K562 (cell line): ENCODE results near the gene SMIM35. TPM values are rescaled to one million over a fixed set of nuclear protein-coding genes. Genes with fewer than 3 reads are reported as not detected.

ENCODE experiments used
- ATAC-seq: fragments of 200-7000 bp; cut with Tn5 transposase; 3 replicates; pipeline ENCODE4 v1.9.1; 2020; ENCODE audit warnings: moderate library complexity
- BruUV-seq: library from RNA; stranded (reverse); fragments of 400-500 nt; replicated peaks from 2 replicates; lab custom pipeline; 2021; lab: Mats Ljungman, UMichigan
- CTCF ChIA-PET: fragments of 300-600 bp; formaldehyde crosslinking; extraction: SDS; loops from one replicate; lab custom pipeline; 2021; ENCODE audit warnings: low intra/inter-chr PET ratio; lab: Yijun Ruan, JAX
- POLR2A ChIA-PET: fragments of 300-600, 350-650 bp; sonication (Branson Sonifier 250); formaldehyde crosslinking; extraction: SDS; loops from one replicate; lab custom pipeline; 2021; ENCODE audit warnings: antibody characterized with exemption, inconsistent platforms; lab: Yijun Ruan, JAX
- DNase-seq, 4 experiments: peaks; one replicate each; pipeline versions ENCODE4 v3.0.0 to v3.0.0-alpha.2; 2011 to 2018; ENCODE audit warnings: low spot score in 3 of 4, mixed read lengths in 3 of 4; ENCODE audit errors: extremely low read depth in 1 of 4
- FAIRE-seq: peaks from 2 replicates; lab custom pipeline; 2011; peaks lifted over from hg19 to GRCh38; lab: Jason Lieb, UNC
- H2AFZ ChIP-seq: 2 replicates; pipeline ENCODE4 v1.6.0; 2011; ENCODE audit warnings: low read depth, low read length, control low read depth, inconsistent platforms
- H3K27ac ChIP-seq: fragments of 200-600 bp; 3 replicates; pipeline ENCODE4 v1.8.0; 2011; ENCODE audit warnings: low read depth, mild to moderate bottlenecking, control low read depth, inconsistent platforms, low read length, moderate library complexity, mixed read lengths; ENCODE audit errors: extremely low read depth
- H3K27me3 ChIP-seq, 2 experiments: fragments of 300-600 bp in 1 of 2; 2 replicates in 1 of 2; 3 replicates in 1 of 2; pipeline versions ENCODE4 v1.6.0 to v1.8.0; 2011; ENCODE audit warnings: inconsistent platforms in 2 of 2, low read length in 2 of 2, mild to moderate bottlenecking in 1 of 2, mixed read lengths in 1 of 2, moderate library complexity in 1 of 2; ENCODE audit not compliant: control insufficient read depth in 2 of 2, insufficient read depth in 2 of 2
- H3K36me3 ChIP-seq: fragments of 300-600 bp; 3 replicates; pipeline ENCODE4 v1.8.0; 2011; ENCODE audit warnings: mild to moderate bottlenecking, low read length, inconsistent platforms; ENCODE audit not compliant: control insufficient read depth, insufficient read depth
- H3K4me1 ChIP-seq, 2 experiments: fragments of 200-600 bp in 1 of 2; replicated peaks in 1 of 2; 2 replicates in 1 of 2; 3 replicates in 1 of 2; pipeline versions ENCODE4 v1.5.1 to v1.8.0; 2011; ENCODE audit warnings: inconsistent platforms in 2 of 2, low read length in 2 of 2, mild to moderate bottlenecking in 1 of 2, mixed read lengths in 1 of 2, moderate library complexity in 1 of 2; ENCODE audit not compliant: control insufficient read depth in 2 of 2, insufficient read depth in 2 of 2
- H3K4me2 ChIP-seq: 2 replicates; pipeline ENCODE4 v1.6.1; 2011; ENCODE audit warnings: low read length, control low read depth, inconsistent platforms, mixed read lengths; ENCODE audit not compliant: insufficient read depth
- H3K4me3 ChIP-seq: fragments of 200-600 bp; sonication (generic), shearing (Covaris generic); 2 replicates; pipeline ENCODE4 v1.5.1; 2016; ENCODE audit warnings: control low read depth, inconsistent platforms
- H3K79me2 ChIP-seq: fragments of 200-600 bp; 3 replicates; pipeline ENCODE4 v1.8.0; 2011; ENCODE audit warnings: low read length, inconsistent platforms; ENCODE audit not compliant: control insufficient read depth, insufficient read depth
- H3K9ac ChIP-seq, 2 experiments: 2 replicates each; pipeline versions ENCODE4 v1.6.0 to v1.6.1; 2011; ENCODE audit warnings: low read depth in 2 of 2, low read length in 2 of 2, control low read depth in 1 of 2, inconsistent platforms in 1 of 2, mild to moderate bottlenecking in 1 of 2, mixed read lengths in 1 of 2; ENCODE audit not compliant: insufficient read depth in 1 of 2
- H3K9me1 ChIP-seq: one replicate; pipeline ENCODE4 v1.6.0; 2011; ENCODE audit warnings: inconsistent platforms, mild to moderate bottlenecking, low read length, moderate library complexity; ENCODE audit not compliant: control insufficient read depth, insufficient read depth
- H3K9me3 ChIP-seq: replicated peaks from 2 replicates; pipeline ENCODE4 v1.5.1; 2011; ENCODE audit warnings: low read depth, low read length, inconsistent platforms; ENCODE audit not compliant: control insufficient read depth, insufficient read depth
- H4K20me1 ChIP-seq: replicated peaks from 2 replicates; pipeline ENCODE4 v1.6.1; 2011; ENCODE audit warnings: low read length, inconsistent platforms, mixed read lengths; ENCODE audit not compliant: control insufficient read depth, insufficient read depth
- CCNT2 ChIP-seq: IDR thresholded peaks from 2 replicates; pipeline ENCODE4 v1.6.1; 2011; ENCODE audit warnings: borderline replicate concordance, low read depth, mild to moderate bottlenecking, moderate library complexity, mixed read lengths, low read length; ENCODE audit not compliant: insufficient read length; ENCODE audit errors: extremely low read depth
- FOXP1 ChIP-seq: sonication (generic); formaldehyde crosslinking; IDR thresholded peaks from 2 replicates; pipeline ENCODE4 v1.8.0; 2022; ENCODE audit warnings: mild to moderate bottlenecking, missing genetic modification reagents
- MCM2 ChIP-seq: fragments of 450-650 bp; IDR thresholded peaks from 2 replicates; pipeline ENCODE4 v1.6.1; 2017; ENCODE audit warnings: low read depth, mild to moderate bottlenecking
- MITF ChIP-seq: IDR thresholded peaks from 2 replicates; pipeline ENCODE4 v1.6.1; 2014; ENCODE audit warnings: antibody characterized with exemption
- MTA2 ChIP-seq: fragments of 450-650 bp; IDR thresholded peaks from 2 replicates; pipeline ENCODE4 v1.6.1; 2016; ENCODE audit warnings: low read depth
- POLR2G ChIP-seq: fragments of 200-400 bp; formaldehyde crosslinking; IDR thresholded peaks from 2 replicates; pipeline ENCODE4 v1.6.1; 2017; ENCODE audit warnings: low read depth, mild to moderate bottlenecking, antibody characterized with exemption, low read length, moderate library complexity
- RCOR1 ChIP-seq, 2 experiments: IDR thresholded peaks; 2 replicates each; pipeline ENCODE4 v1.6.1; 2012; ENCODE audit warnings: low read depth in 2 of 2, low read length in 2 of 2, borderline replicate concordance in 1 of 2, improper control_type of control experiment in 1 of 2
- SMAD4 ChIP-seq: fragments of 250-450 bp; sonication (Bioruptor Pico); conservative IDR thresholded peaks from 2 replicates; pipeline ENCODE4 v1.8.0; 2021; ENCODE audit warnings: inconsistent platforms, mild to moderate bottlenecking, moderate library complexity
- TCFL5 ChIP-seq: fragments of 250-450 bp; sonication (Bioruptor Pico); conservative IDR thresholded peaks from 2 replicates; pipeline ENCODE4 v1.6.1; 2021; ENCODE audit warnings: mild to moderate bottlenecking, moderate library complexity, matching md5 sums
- ZBTB11 ChIP-seq, 3 experiments: fragments of 200-800 bp in 1 of 3; fragments of 250-450 bp in 1 of 3; fragments of 450-650 bp in 1 of 3; sonication (Bioruptor Pico) in 1 of 3; sonication (Bioruptor generic) in 1 of 3; formaldehyde crosslinking in 1 of 3; IDR thresholded peaks; 2 replicates each; pipeline versions ENCODE4 v1.6.1 to v1.8.0; 2016 to 2022; ENCODE audit warnings: mild to moderate bottlenecking in 2 of 3, missing genetic modification characterization in 2 of 3, missing compliant biosample characterization in 1 of 3, moderate library complexity in 1 of 3
- ZNF280A ChIP-seq: fragments of 450-650 bp; IDR thresholded peaks from 2 replicates; pipeline ENCODE4 v1.6.1; 2018; ENCODE audit warnings: mild to moderate bottlenecking, low read depth; ENCODE audit not compliant: partially characterized antibody
- ZNF764 ChIP-seq: fragments of 250-450 bp; sonication (Bioruptor Pico); IDR thresholded peaks from 2 replicates; pipeline ENCODE4 v1.4.0; 2020; ENCODE audit warnings: low read depth, mild to moderate bottlenecking, moderate library complexity
- WGBS: fragments of 100-300 bp; shearing (Covaris generic); methylation state at CpG from one replicate; pipeline ENCODE4 v1.1.6; 2016; ENCODE audit warnings: low coverage, mixed read lengths; ENCODE audit not compliant: insufficient coverage; ENCODE audit errors: missing lambda C conversion rate; 5-methylcytosine and 5-hydroxymethylcytosine counted together
- in situ Hi-C: fragments of 300-500 bp; cut with MboI; formaldehyde crosslinking; loops from 4 replicates; pipeline ENCODE4 v1.15.0; 2018; ENCODE audit warnings: inconsistent platforms, mixed read lengths
- intact Hi-C: fragments of 100-400 bp; cut with micrococcal nuclease; formaldehyde crosslinking; loops from 2 replicates; pipeline ENCODE4 v1.14.2; 2022
- polyA plus RNA-seq, 8 experiments: library from polyadenylated mRNA; depleted of rRNA in 4 of 8; stranded (reverse) in 5 of 8; unstranded in 3 of 8; fragments of >200 nt; fragmentation: Nextera tagmentation in 2 of 8; fragmentation: Illumina TruSeq in 1 of 8; extraction: Ambion mirVana in 2 of 8; extraction: Trizol in 1 of 8; gene quantifications; 2 replicates each; pipeline versions ENCODE4 v1.2.1 to v1.2.3, GENCODE V29; 2011 to 2014; ENCODE audit warnings: inconsistent platforms in 1 of 8, missing spikeins in 1 of 8
- total RNA-seq, 7 experiments: library from RNA; depleted of rRNA in 6 of 7; stranded (reverse); fragments of >200 nt in 6 of 7; fragmentation: Illumina TruSeq in 2 of 7; extraction: Trizol in 2 of 7; gene quantifications; 2 replicates each; pipeline versions ENCODE4 v1.2.1 to v1.2.3, GENCODE V29; 2011 to 2021; ENCODE audit warnings: low replicate concordance in 1 of 7

Gene SMIM35
- total and polyA plus RNA-seq, 9 of the 15 experiments (the other 6 are each of a cell fraction or from before 2014, with no cell fraction given) = 0.03 TPM; not detected in 7

GRCh38 chr11:117959438-117960149 is 127.2 kb downstream of the SMIM35 start:
- Histone ChIP-seq H3K27ac (peak overlapping the region; percentile 72; the same call in 2 of the 3 replicates), H3K27me3 (no peaks in the 10 kb centered on the region), H3K9me1 (no peaks in the 10 kb centered on the region), H3K9ac (peak overlapping the region in 1 of 2 experiments; percentile 23; a peak in 1 of 4 replicates), H4K20me1 (no peaks in the 10 kb centered on the region), H3K9me3 (no peaks in the 10 kb centered on the region), H3K79me2 (no peaks in the 10 kb centered on the region), H3K4me2 (peak overlapping the region; percentile 41; the same call in 1 of the 2 replicates), H2AFZ (peak overlapping the region; percentile 93), H3K36me3 (no peaks in the 10 kb centered on the region), H3K4me3 (no peak overlapping the region), H3K4me1 (peaks cover 3 to 11% of the 10 kb centered on the region in 2 experiments)
- FAIRE-seq = no peak
- ChIA-PET POLR2A (interaction anchor here (1.0 to 1.7 kb wide), 2 partner anchors 9 to 27 kb away, joined by 4 read pairs; partner anchors contain the start of gene IL10RA), CTCF (interaction anchor here (0.7 kb wide), 1 partner anchor 138 kb away, joined by 4 read pairs; no protein-coding TSS in a partner anchor)
- in situ Hi-C loops = no loop called here
- WGBS = 0% methylated on average over 1 of the region's 1 CpG
- peak in 1 of 4 experiments; percentile 39 for DNase-seq
- intact Hi-C loops = no loop called here
- ATAC-seq = peak; percentile 85
- BruUV-seq = no TSS peak
- no peak for TF ChIP-seq TCFL5 (CRISPR knock-in tag)
- no peak for TF ChIP-seq FOXP1 (CRISPR knock-in tag)
- no peak for TF ChIP-seq MITF
- no peak for TF ChIP-seq MCM2
- no peak for TF ChIP-seq SMAD4
- no peak for TF ChIP-seq MTA2
- TF ChIP-seq ZNF764 (CRISPR knock-in tag) = no peak
- no peak for TF ChIP-seq RCOR1 (IDR thresholded peaks at IDR 0.05; ENCODE audit: borderline replicate concordance in 1 of 2, low read depth in 2 of 2, low read length in 2 of 2)
- TF ChIP-seq ZNF280A = no peak
- peak in 1 of 3 experiments; percentile 21; a peak in 1 of 6 replicates for TF ChIP-seq ZBTB11 (CRISPR knock-in tag; IDR thresholded peaks at IDR 0.05)
- no peak for TF ChIP-seq CCNT2
- no peak for TF ChIP-seq POLR2G
